Fibroblast of lung (primary cell): Measurements from ENCODE around the gene SPATA9. TPM values are rescaled to one million over a fixed set of nuclear protein-coding genes. Genes with fewer than 3 reads are reported as not detected.
A peak's percentile ranks its signal among the peaks of the same experiment; 100 is the strongest.
"Not testable (repeated sequence)": the region's sequence is repeated elsewhere in the genome, so short reads cannot be mapped to it uniquely, and the experiment has no call there.

ENCODE experiments used
- DNase-seq, 2 donors: peaks; one replicate each; pipeline versions ENCODE4 v3.0.0 to v3.0.0-alpha.2; 2010; ENCODE audit warnings: low read depth in 2 of 2
- H2AFZ ChIP-seq: 2 replicates; pipeline ENCODE4 v1.5.1; 2012; ENCODE audit warnings: low read length, control low read depth, inconsistent platforms
- H3K27ac ChIP-seq: 2 replicates; pipeline ENCODE4 v1.5.1; 2011; ENCODE audit warnings: low read length, control low read depth; ENCODE audit not compliant: insufficient read depth
- H3K27me3 ChIP-seq: 2 replicates; pipeline ENCODE4 v1.5.1; 2011; ENCODE audit warnings: mild to moderate bottlenecking, low read length; ENCODE audit not compliant: control insufficient read depth, insufficient read depth
- H3K36me3 ChIP-seq: 2 replicates; pipeline ENCODE4 v1.5.1; 2011; ENCODE audit warnings: low read length; ENCODE audit not compliant: control insufficient read depth, insufficient read depth
- H3K4me1 ChIP-seq: 2 replicates; pipeline ENCODE4 v1.5.1; 2011; ENCODE audit warnings: low read length; ENCODE audit not compliant: control insufficient read depth, insufficient read depth; ENCODE audit errors: extremely low read depth
- H3K4me2 ChIP-seq: 2 replicates; pipeline ENCODE4 v1.5.1; 2011; ENCODE audit warnings: low read length, control low read depth; ENCODE audit not compliant: insufficient read depth; ENCODE audit errors: extremely low read depth
- H3K4me3 ChIP-seq, 4 experiments: fragments of 200-600 bp in 1 of 4; sonication (generic) in 1 of 4; replicated peaks in 1 of 4; 2 replicates each; pipeline ENCODE4 v1.5.1; 2011 to 2016; ENCODE audit warnings: low read length in 4 of 4, low read depth in 3 of 4, mild to moderate bottlenecking in 3 of 4, control low read depth in 2 of 4, inconsistent platforms in 1 of 4, mixed read lengths in 1 of 4; ENCODE audit not compliant: insufficient read depth in 1 of 4; ENCODE audit errors: control extremely low read depth in 1 of 4
- H3K79me2 ChIP-seq: 2 replicates; pipeline ENCODE4 v1.5.1; 2012; ENCODE audit warnings: mild to moderate bottlenecking, low read length, inconsistent platforms; ENCODE audit not compliant: control insufficient read depth, insufficient read depth
- H3K9ac ChIP-seq: 2 replicates; pipeline ENCODE4 v1.5.1; 2011; ENCODE audit warnings: mild to moderate bottlenecking, low read length, control low read depth; ENCODE audit not compliant: insufficient read depth
- H3K9me3 ChIP-seq: 2 replicates; pipeline ENCODE4 v1.5.1; 2012; ENCODE audit warnings: low read depth, low read length; ENCODE audit not compliant: control insufficient read depth, insufficient read depth
- H4K20me1 ChIP-seq: 2 replicates; pipeline ENCODE4 v1.5.1; 2011; ENCODE audit warnings: low read length; ENCODE audit not compliant: control insufficient read depth, insufficient read depth; ENCODE audit errors: extremely low read depth
- EZH2 ChIP-seq: IDR thresholded peaks from 2 replicates; pipeline ENCODE4 v1.5.1; 2012; ENCODE audit warnings: low read length, control low read depth, mild to moderate bottlenecking; ENCODE audit errors: missing control alignments
- polyA plus RNA-seq, 2 donors: library from polyadenylated mRNA; depleted of rRNA in 1 of 2; stranded (reverse) in 1 of 2; unstranded in 1 of 2; fragments of >200 nt; gene quantifications; 2 replicates each; pipeline ENCODE4 v1.2.1, GENCODE V29; 2011 to 2012; ENCODE audit warnings: missing spikeins in 1 of 2
- total RNA-seq: library from RNA; depleted of rRNA; stranded (reverse); fragments of >200 nt; gene quantifications from 2 replicates; pipeline ENCODE4 v1.2.1, GENCODE V29; 2014
- TF ChIP-seq, protein P1 (sequence below), 2 donors: IDR thresholded peaks in 1 of 2; conservative IDR thresholded peaks in 1 of 2; 1 replicate in 1 of 2; 2 replicates in 1 of 2; pipeline ENCODE4 v1.5.1; 2011 to 2012; ENCODE audit warnings: low read length in 2 of 2, control low read depth in 1 of 2, inconsistent platforms in 1 of 2, low read depth in 1 of 2, mild to moderate bottlenecking in 1 of 2

SPATA9 gene
- total and polyA plus RNA-seq, 2 donors (not counting 1 experiment from before 2014, with no cell fraction given), result 0.66 to 1.7 TPM

DNA sequence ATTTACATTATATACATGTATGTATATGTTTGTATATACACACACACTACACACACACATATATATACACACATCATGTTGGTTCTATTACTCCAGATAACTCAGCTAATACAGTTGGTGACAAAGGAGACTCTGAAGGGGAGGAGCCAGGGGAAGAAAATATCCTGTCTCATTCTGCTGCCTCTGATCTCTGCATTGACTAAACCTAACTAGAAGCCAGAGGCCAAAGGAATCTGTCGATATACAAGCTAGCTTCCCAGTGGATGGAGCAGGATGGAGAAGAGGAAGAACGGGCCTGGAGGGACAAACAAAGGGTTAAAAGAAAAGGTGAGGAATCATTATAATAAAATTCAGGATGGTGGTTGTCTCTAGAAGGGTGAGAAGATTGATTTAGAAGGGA is 34.6 kb upstream of the SPATA9 start:
- Histone ChIP-seq H3K4me2 (no peak overlapping the region), H3K4me3 (no peak overlapping the region), H3K9ac (no peak overlapping the region), H3K79me2 (no peaks in the 10 kb centered on the region), H3K4me1 (peaks cover 2% of the 10 kb centered on the region), H4K20me1 (no peaks in the 10 kb centered on the region), H3K9me3 (no peaks in the 10 kb centered on the region), H2AFZ (no peak overlapping the region), H3K36me3 (no peaks in the 10 kb centered on the region), H3K27ac (no peak overlapping the region), H3K27me3 (no peaks in the 10 kb centered on the region)
- DNase-seq, result no peak
- TF ChIP-seq EZH2, result no peak
- TF ChIP-seq, protein P1, sequence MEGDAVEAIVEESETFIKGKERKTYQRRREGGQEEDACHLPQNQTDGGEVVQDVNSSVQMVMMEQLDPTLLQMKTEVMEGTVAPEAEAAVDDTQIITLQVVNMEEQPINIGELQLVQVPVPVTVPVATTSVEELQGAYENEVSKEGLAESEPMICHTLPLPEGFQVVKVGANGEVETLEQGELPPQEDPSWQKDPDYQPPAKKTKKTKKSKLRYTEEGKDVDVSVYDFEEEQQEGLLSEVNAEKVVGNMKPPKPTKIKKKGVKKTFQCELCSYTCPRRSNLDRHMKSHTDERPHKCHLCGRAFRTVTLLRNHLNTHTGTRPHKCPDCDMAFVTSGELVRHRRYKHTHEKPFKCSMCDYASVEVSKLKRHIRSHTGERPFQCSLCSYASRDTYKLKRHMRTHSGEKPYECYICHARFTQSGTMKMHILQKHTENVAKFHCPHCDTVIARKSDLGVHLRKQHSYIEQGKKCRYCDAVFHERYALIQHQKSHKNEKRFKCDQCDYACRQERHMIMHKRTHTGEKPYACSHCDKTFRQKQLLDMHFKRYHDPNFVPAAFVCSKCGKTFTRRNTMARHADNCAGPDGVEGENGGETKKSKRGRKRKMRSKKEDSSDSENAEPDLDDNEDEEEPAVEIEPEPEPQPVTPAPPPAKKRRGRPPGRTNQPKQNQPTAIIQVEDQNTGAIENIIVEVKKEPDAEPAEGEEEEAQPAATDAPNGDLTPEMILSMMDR (conservative IDR thresholded peaks at IDR 0.05 in 1 of 2, IDR thresholded peaks at IDR 0.05 in 1 of 2; ENCODE audit: low read depth in 1 of 2, low read length in 2 of 2), result no peak

DNA sequence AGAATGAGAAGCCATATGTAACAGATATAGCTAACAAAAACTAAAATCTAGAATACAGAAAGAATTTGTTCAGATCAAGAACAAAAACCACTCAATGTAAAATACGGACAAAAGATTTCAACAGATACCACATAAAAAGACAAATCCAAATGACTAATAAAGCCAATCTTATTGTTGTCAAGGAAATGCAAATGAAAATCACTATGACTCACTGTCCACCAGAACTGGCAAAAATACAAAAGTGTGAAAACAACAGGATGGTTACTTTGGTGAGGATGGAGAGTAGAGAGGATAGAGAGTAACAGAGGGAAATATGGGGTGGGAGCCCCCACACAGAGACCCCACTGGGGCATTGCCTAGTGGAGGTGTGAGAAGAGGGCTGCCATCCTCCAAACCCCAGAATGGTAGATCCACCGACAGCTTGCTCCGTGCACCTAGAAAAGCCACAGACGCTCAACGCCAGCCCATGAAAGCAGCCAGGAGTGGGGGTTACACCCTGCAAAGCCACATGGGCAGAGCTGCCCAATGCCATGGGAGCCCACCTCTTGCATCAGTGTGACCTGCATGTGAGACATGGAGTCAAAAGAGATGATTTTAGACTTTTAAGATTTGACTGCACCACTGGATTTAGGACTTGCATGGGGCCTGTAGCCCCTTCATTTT is 33.1 kb upstream of the SPATA9 start:
- Histone ChIP-seq H3K79me2 (no peaks in the 10 kb centered on the region), H3K9me3 (no peaks in the 10 kb centered on the region), H3K27me3 (no peaks in the 10 kb centered on the region), H3K4me3 (no peak overlapping the region), H3K36me3 (no peaks in the 10 kb centered on the region), H2AFZ (no peak overlapping the region), H4K20me1 (no peaks in the 10 kb centered on the region), H3K4me1 (peaks cover 2% of the 10 kb centered on the region), H3K9ac (no peak overlapping the region), H3K27ac (no peak overlapping the region), H3K4me2 (no peak overlapping the region)
- DNase-seq, result peak; percentile 77 to 90
- TF ChIP-seq, protein P1 (conservative IDR thresholded peaks at IDR 0.05 in 1 of 2, IDR thresholded peaks at IDR 0.05 in 1 of 2; ENCODE audit: low read depth in 1 of 2, low read length in 2 of 2), result no peak
- TF ChIP-seq EZH2, result no peak

DNA sequence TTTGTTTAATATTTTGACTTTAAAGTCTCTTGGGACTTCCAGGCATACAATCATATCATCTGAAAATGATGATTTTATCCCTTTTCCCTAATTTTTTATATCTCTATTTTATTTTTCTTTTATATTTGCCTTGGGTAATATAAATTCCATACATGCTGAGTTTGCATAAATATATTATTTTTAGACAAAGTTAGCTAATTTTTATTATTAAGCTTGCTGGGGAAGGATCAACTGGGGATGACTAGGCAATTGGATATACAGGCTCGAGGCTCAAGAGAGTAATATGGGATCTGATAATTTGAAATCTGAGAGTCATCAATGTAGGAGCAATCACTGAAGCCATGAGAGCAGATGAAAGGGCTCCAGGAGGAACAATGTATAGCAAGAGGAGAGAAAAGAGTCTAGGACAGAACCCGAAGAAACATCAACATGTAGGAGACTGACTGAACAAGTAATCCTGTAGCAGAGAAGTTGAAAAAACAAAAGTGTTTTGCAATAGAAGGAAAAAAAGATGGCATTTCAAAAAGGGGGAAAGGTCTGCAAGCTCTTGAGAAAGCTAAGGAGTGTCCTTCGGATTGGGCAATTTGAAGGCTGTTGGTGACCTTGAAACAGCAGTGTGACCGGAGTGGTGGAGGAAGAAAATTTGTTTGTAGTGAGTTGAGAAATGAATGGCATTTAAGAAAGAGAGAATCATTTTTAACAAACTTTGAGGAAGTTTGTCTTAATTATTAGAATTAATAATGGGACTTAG is 31.3 kb upstream of the SPATA9 start:
- peak in 1 of 2 donors; percentile 61 for DNase-seq
- no peak overlapping the region for H3K4me2 ChIP-seq
- no peak overlapping the region for H3K4me3 ChIP-seq
- H3K27ac ChIP-seq, result no peak overlapping the region
- TF ChIP-seq EZH2, result no peak
- H2AFZ ChIP-seq, result no peak overlapping the region
- H3K36me3 ChIP-seq, result no peaks in the 10 kb centered on the region
- no peaks in the 10 kb centered on the region for H3K79me2 ChIP-seq
- no peaks in the 10 kb centered on the region for H4K20me1 ChIP-seq
- H3K4me1 ChIP-seq, result no peaks in the 10 kb centered on the region
- H3K27me3 ChIP-seq, result no peaks in the 10 kb centered on the region
- H3K9me3 ChIP-seq, result no peaks in the 10 kb centered on the region
- no peak overlapping the region for H3K9ac ChIP-seq

DNA sequence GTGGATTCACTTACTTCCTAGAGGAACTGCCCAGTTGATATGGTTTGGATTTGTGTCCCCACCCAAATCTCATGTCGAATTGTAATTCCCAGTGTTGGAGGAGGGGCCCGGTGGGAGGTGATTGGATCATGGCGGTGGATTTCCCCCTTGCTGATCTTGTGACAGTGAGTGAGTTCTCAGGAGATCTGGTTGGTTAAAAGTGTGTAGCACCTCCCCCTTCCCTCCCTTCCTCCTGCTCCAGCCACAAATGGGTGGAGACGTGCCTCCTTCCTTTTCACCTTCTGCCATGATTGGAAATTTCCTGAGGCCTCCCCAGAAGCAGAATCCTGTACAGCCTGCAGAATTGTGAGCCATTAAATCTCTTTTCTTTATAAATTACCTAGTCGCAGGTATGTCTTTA is 30.5 kb upstream of the SPATA9 start:
- H3K9me3 ChIP-seq, H3K4me3 ChIP-seq, H3K4me2 ChIP-seq, H3K4me1 ChIP-seq, H3K27ac ChIP-seq, H3K79me2 ChIP-seq, H3K9ac ChIP-seq, H3K36me3 ChIP-seq, H3K27me3 ChIP-seq, H2AFZ ChIP-seq, H4K20me1 ChIP-seq, DNase-seq: not testable (repeated sequence)
